GM13976 (cell line): ENCODE measurements around the gene FRMD4A.

Experiments used
- DNase-seq: peaks from one replicate; pipeline ENCODE4 v3.0.0; 2012; ENCODE audit warnings: low spot score
- CTCF ChIP-seq: IDR thresholded peaks from 2 replicates; pipeline ENCODE4 v1.5.1; 2012; ENCODE audit warnings: borderline replicate concordance, mild to moderate bottlenecking; ENCODE audit not compliant: insufficient read depth; ENCODE audit errors: extremely low read depth, missing control alignments, control extremely low read depth
- in situ Hi-C: fragments of 300-500 bp; cut with MboI; formaldehyde crosslinking; loops from one replicate; pipeline ENCODE4 v1.12.0; 2022; ENCODE audit warnings: low sequenced_read_pairs, mixed read lengths, inconsistent platforms; ENCODE audit not compliant: unreplicated experiment

FRMD4A gene

GRCh38 chr10:14020037-14020664 lies 310.6 kb downstream of the FRMD4A start:
- no peak for TF ChIP-seq CTCF
- no peak for DNase-seq
- in situ Hi-C loops, result no loop called here

GRCh38 chr10:14017467-14017866 lies 313.3 kb downstream of the FRMD4A start:
- no peak for TF ChIP-seq CTCF
- in situ Hi-C loops, result no loop called here
- no peak for DNase-seq

- TF ChIP-seq CTCF, result no peak
- in situ Hi-C loops, result no loop called here
- DNase-seq, result no peak
Measured at GRCh38 chr10:14016931-14017333, 313.8 kb downstream of the FRMD4A start.

GRCh38 chr10:14016011-14016536 lies 314.6 kb downstream of the FRMD4A start:
- TF ChIP-seq CTCF, result no peak

GRCh38 chr10:14014423-14014822 lies 316.3 kb downstream of the FRMD4A start:
- no peak for DNase-seq
- TF ChIP-seq CTCF, result no peak
- in situ Hi-C loops, result no loop called here

More at GRCh38 chr10:14016011-14016536, 314.6 kb downstream of the FRMD4A start:
- in situ Hi-C loops, result no loop called here
- no peak for DNase-seq

GRCh38 chr10:14010769-14011574 lies 319.8 kb downstream of the FRMD4A start:
- DNase-seq, result no peak
- no peak for TF ChIP-seq CTCF
- in situ Hi-C loops, result no loop called here
